H1 (cell line): ENCODE results near the gene TBC1D2B. TPM values are rescaled to one million over a fixed set of nuclear protein-coding genes. Genes with fewer than 3 reads are reported as not detected.

Experiments used
- CTCF ChIA-PET: fragments of 300-600 bp; sonication (Branson Sonifier 250); formaldehyde crosslinking; loops from one replicate; lab custom pipeline; 2021; ENCODE audit not compliant: partially characterized antibody; lab: Charles Lee
- POLR2A ChIA-PET: fragments of 300-600 bp; sonication (Branson Sonifier 250); formaldehyde crosslinking; loops from one replicate; lab custom pipeline; 2021; ENCODE audit warnings: inconsistent platforms; ENCODE audit not compliant: partially characterized antibody; lab: Charles Lee
- DNase-seq, 2 experiments: peaks; one replicate each; pipeline versions ENCODE4 v3.0.0 to v3.0.0-alpha.2; 2010 to 2022; ENCODE audit warnings: low spot score in 2 of 2, low read depth in 1 of 2, mixed read lengths in 1 of 2
- FAIRE-seq: peaks from 2 replicates; lab custom pipeline; 2011; peaks lifted over from hg19 to GRCh38; lab: Jason Lieb, UNC
- H2AFZ ChIP-seq: 2 replicates; pipeline ENCODE4 v1.8.1; 2012; ENCODE audit warnings: low read length, inconsistent platforms
- H2AK5ac ChIP-seq: 2 replicates; pipeline ENCODE4 v1.6.1; 2013; ENCODE audit warnings: low read depth, low read length
- H2BK120ac ChIP-seq: replicated peaks from 2 replicates; pipeline ENCODE3; 2013; ENCODE audit warnings: low read depth, low read length, inconsistent platforms
- H2BK12ac ChIP-seq: 2 replicates; pipeline ENCODE4 v1.6.1; 2013; ENCODE audit warnings: low read depth, low read length
- H2BK15ac ChIP-seq: 2 replicates; pipeline ENCODE4 v1.6.1; 2013; ENCODE audit warnings: low read length
- H2BK20ac ChIP-seq: 2 replicates; pipeline ENCODE4 v1.6.1; 2013; ENCODE audit warnings: low read length
- H2BK5ac ChIP-seq: 2 replicates; pipeline ENCODE4 v1.6.1; 2013; ENCODE audit warnings: low read depth, low read length
- H3K14ac ChIP-seq: 2 replicates; pipeline ENCODE4 v1.6.1; 2013; ENCODE audit warnings: inconsistent platforms; ENCODE audit not compliant: insufficient read length
- H3K18ac ChIP-seq: 2 replicates; pipeline ENCODE4 v1.6.1; 2013; ENCODE audit warnings: low read length; ENCODE audit errors: extremely low read depth
- H3K23ac ChIP-seq: 2 replicates; pipeline ENCODE4 v1.6.1; 2013; ENCODE audit warnings: inconsistent platforms; ENCODE audit not compliant: insufficient read length
- H3K23me2 ChIP-seq: 2 replicates; pipeline ENCODE4 v1.6.1; 2013; ENCODE audit warnings: low read depth, low read length
- H3K27ac ChIP-seq: 2 replicates; pipeline ENCODE4 v1.6.1; 2011; ENCODE audit warnings: low read depth, low read length, inconsistent platforms
- H3K27me3 ChIP-seq, 4 experiments: replicated peaks in 1 of 4; 1 replicate in 1 of 4; 2 replicates in 3 of 4; pipeline versions ENCODE4 v1.6.1 to v1.8.1; 2011 to 2013; ENCODE audit warnings: low read length in 3 of 4, mild to moderate bottlenecking in 3 of 4, inconsistent platforms in 2 of 4, mixed read lengths in 2 of 4, moderate library complexity in 1 of 4; ENCODE audit not compliant: control insufficient read depth in 3 of 4, insufficient read depth in 3 of 4; ENCODE audit errors: extremely low read depth in 1 of 4
- H3K36me3 ChIP-seq, 4 experiments: 2 replicates each; pipeline versions ENCODE4 v1.6.1 to v1.8.1; 2011 to 2013; ENCODE audit warnings: mild to moderate bottlenecking in 4 of 4, low read length in 3 of 4, moderate library complexity in 2 of 4, control low read depth in 1 of 4, inconsistent platforms in 1 of 4; ENCODE audit not compliant: insufficient read depth in 4 of 4, control insufficient read depth in 2 of 4
- H3K4ac ChIP-seq: replicated peaks from 2 replicates; pipeline ENCODE3; 2013; ENCODE audit warnings: low read length, low read depth, mixed read lengths, inconsistent platforms; ENCODE audit not compliant: insufficient read length
- H3K4me1 ChIP-seq, 4 experiments: replicated peaks in 1 of 4; 1 replicate in 1 of 4; 2 replicates in 3 of 4; pipeline versions ENCODE4 v1.6.1 to v1.8.1; 2011 to 2013; ENCODE audit warnings: low read length in 3 of 4, inconsistent platforms in 2 of 4, mixed read lengths in 1 of 4; ENCODE audit not compliant: insufficient read depth in 4 of 4, control insufficient read depth in 3 of 4
- H3K4me2 ChIP-seq, 2 experiments: 2 replicates each; pipeline versions ENCODE4 v1.6.1 to v1.8.1; 2011 to 2013; ENCODE audit warnings: low read depth in 2 of 2, low read length in 2 of 2, control low read depth in 1 of 2, inconsistent platforms in 1 of 2, mild to moderate bottlenecking in 1 of 2; ENCODE audit not compliant: insufficient read depth in 1 of 2
- H3K4me3 ChIP-seq, 4 experiments: fragments of 200-600, 300-600 bp in 1 of 4; sonication (generic), shearing (Covaris generic), sonication (Bioruptor Twin) in 1 of 4; 2 replicates each; pipeline versions ENCODE4 v1.5.1 to v1.8.1; 2011 to 2016; ENCODE audit warnings: low read length in 4 of 4, low read depth in 3 of 4, control low read depth in 2 of 4, inconsistent platforms in 2 of 4, mild to moderate bottlenecking in 2 of 4, mixed read lengths in 1 of 4, moderate library complexity in 1 of 4; ENCODE audit not compliant: insufficient read depth in 2 of 4; ENCODE audit errors: extremely low read depth in 1 of 4
- H3K56ac ChIP-seq: replicated peaks from 2 replicates; pipeline ENCODE3; 2013; ENCODE audit warnings: low read depth, mild to moderate bottlenecking, mixed read lengths, low read length, inconsistent platforms; ENCODE audit not compliant: insufficient read length
- H3K79me1 ChIP-seq: 2 replicates; pipeline ENCODE4 v1.6.1; 2013; ENCODE audit warnings: low read depth, low read length, control low read depth
- H3K79me2 ChIP-seq, 2 experiments: 2 replicates each; pipeline versions ENCODE4 v1.6.1 to v1.8.1; 2012 to 2013; ENCODE audit warnings: low read length in 2 of 2, mild to moderate bottlenecking in 2 of 2, inconsistent platforms in 1 of 2; ENCODE audit not compliant: insufficient read depth in 2 of 2, control insufficient read depth in 1 of 2
- H3K9ac ChIP-seq, 4 experiments: replicated peaks in 1 of 4; 1 replicate in 1 of 4; 2 replicates in 3 of 4; pipeline versions ENCODE4 v1.6.1 to v1.8.1; 2011 to 2013; ENCODE audit warnings: low read depth in 3 of 4, low read length in 3 of 4, control low read depth in 2 of 4, mild to moderate bottlenecking in 2 of 4, moderate library complexity in 2 of 4, inconsistent platforms in 1 of 4; ENCODE audit errors: extremely low read depth in 1 of 4
- H3K9me3 ChIP-seq, 2 experiments: 2 replicates each; pipeline versions ENCODE4 v1.6.1 to v1.8.1; 2012 to 2013; ENCODE audit warnings: mild to moderate bottlenecking in 2 of 2, moderate library complexity in 2 of 2, control low read depth in 1 of 2, inconsistent platforms in 1 of 2, low read depth in 1 of 2, low read length in 1 of 2, mixed read lengths in 1 of 2; ENCODE audit not compliant: insufficient read depth in 2 of 2
- H4K20me1 ChIP-seq, 2 experiments: replicated peaks in 1 of 2; 2 replicates each; pipeline versions ENCODE3 to v1.8.1; 2011 to 2013; ENCODE audit warnings: inconsistent platforms in 2 of 2, low read length in 2 of 2, mild to moderate bottlenecking in 1 of 2; ENCODE audit not compliant: insufficient read depth in 2 of 2, control insufficient read depth in 1 of 2
- H4K5ac ChIP-seq: 2 replicates; pipeline ENCODE4 v1.6.1; 2013; ENCODE audit warnings: low read length, low read depth, mixed read lengths, inconsistent platforms; ENCODE audit not compliant: insufficient read length
- H4K8ac ChIP-seq: 2 replicates; pipeline ENCODE4 v1.8.0; 2013; ENCODE audit warnings: mild to moderate bottlenecking, moderate library complexity, low read length, inconsistent platforms; ENCODE audit not compliant: insufficient read depth; ENCODE audit errors: extremely low read depth
- H4K91ac ChIP-seq: replicated peaks from 2 replicates; pipeline ENCODE3; 2013; ENCODE audit warnings: low read length, mixed read lengths, inconsistent platforms; ENCODE audit not compliant: insufficient read length
- JUND ChIP-seq: IDR thresholded peaks from 2 replicates; pipeline ENCODE4 v1.6.1; 2011; ENCODE audit warnings: mild to moderate bottlenecking, improper control_type of control experiment, low read length
- YY1 ChIP-seq: IDR thresholded peaks from 2 replicates; pipeline ENCODE4 v1.6.1; 2011; ENCODE audit warnings: low read depth, mild to moderate bottlenecking, low read length
- WGBS, 2 experiments: shearing (Covaris generic) in 1 of 2; methylation state at CpG; one replicate each; pipeline versions ENCODE4 v1.1.6 to v1.1.7; 2013 to 2015; ENCODE audit warnings: low lambda C conversion rate in 2 of 2, mixed read lengths in 2 of 2, inconsistent platforms in 1 of 2, low coverage in 1 of 2, missing lambda C conversion rate in 1 of 2; ENCODE audit not compliant: insufficient replicate concordance in 2 of 2, insufficient coverage in 1 of 2, insufficient read length in 1 of 2; ENCODE audit errors: extremely low coverage in 1 of 2, missing lambda C conversion rate in 1 of 2; 5-methylcytosine and 5-hydroxymethylcytosine counted together
- polyA plus RNA-seq, 7 experiments: library from polyadenylated mRNA; depleted of rRNA in 3 of 7; stranded (reverse) in 5 of 7; unstranded in 2 of 7; fragments of >200 nt in 5 of 7; fragments of 200-250 nt in 2 of 7; gene quantifications; 1 replicate in 5 of 7; 2 replicates in 1 of 7; 4 replicates in 1 of 7; pipeline versions ENCODE4 v1.2.1 to v1.2.3, GENCODE V29; 2011 to 2013; ENCODE audit warnings: missing spikeins in 2 of 7, mixed read lengths in 2 of 7
- total RNA-seq: library from RNA; stranded (reverse); fragmentation: NEBNext Ultra II Directional; extraction: Animal tissue kit (Norgen Biotek cat#: 25700); gene quantifications from 2 replicates; pipeline ENCODE4 v1.2.1, GENCODE V29; 2021

TBC1D2B gene
- total and polyA plus RNA-seq, 2 of the 8 experiments (the other 6 are each of a cell fraction or from before 2014, with no cell fraction given), result 11.9 to 19.5 TPM

GRCh38 chr15:78082106-78082742 lies 4.7 kb upstream of the TBC1D2B start:
- Histone ChIP-seq H3K18ac (no peak overlapping the region), H3K4ac (no peak overlapping the region), H3K23ac (no peak overlapping the region), H2AK5ac (no peak overlapping the region), H3K4me1 (no peaks in the 10 kb centered on the region), H3K27ac (no peak overlapping the region), H3K79me1 (no peaks in the 10 kb centered on the region), H3K27me3 (no peaks in the 10 kb centered on the region; a peak in 1 of 7 replicates), H3K36me3 (no peaks in the 10 kb centered on the region), H3K56ac (no peak overlapping the region), H3K14ac (no peak overlapping the region), H4K20me1 (no peaks in the 10 kb centered on the region), H4K91ac (no peak overlapping the region), H3K9me3 (no peaks in the 10 kb centered on the region), H3K79me2 (no peaks in the 10 kb centered on the region), H2BK120ac (no peak overlapping the region), H4K5ac (no peak overlapping the region), H3K4me3 (no peak overlapping the region), H4K8ac (no peak overlapping the region), H3K4me2 (no peak overlapping the region), H2BK20ac (no peak overlapping the region), H2BK12ac (no peak overlapping the region), H3K9ac (no peak overlapping the region), H2BK15ac (no peak overlapping the region), H3K23me2 (peaks cover 4% of the 10 kb centered on the region; the same call in 1 of the 2 replicates), H2BK5ac (no peak overlapping the region), H2AFZ (no peak overlapping the region)
- DNase-seq (no peak), FAIRE-seq (no peak)
- POLR2A ChIA-PET, result no interaction called here
- CTCF ChIA-PET, result interaction anchor here (0.9 to 3.3 kb wide), 12 partner anchors 9 to 118 kb away, joined by 3 to 19 read pairs (median 4); no protein-coding TSS in a partner anchor
- WGBS, 2 experiments, result 82% methylated on average over 5 of the region's 5 CpGs; no CpG with 5 or more reads in 1 of the 2 experiments
- TF ChIP-seq YY1, result no peak
- TF ChIP-seq JUND, result no peak
